Psoas muscle (tissue), 8 donors: ENCODE data around the gene TMEM8B. TPM values are rescaled to one million over a fixed set of nuclear protein-coding genes. Genes with fewer than 3 reads are reported as not detected.

ENCODE experiments used
- ATAC-seq, 4 donors: fragments of 200-7000 bp; cut with Tn5 transposase; one replicate each; pipeline ENCODE4 v1.9.1; 2020; ENCODE audit warnings: moderate library complexity in 3 of 4, mild to moderate bottlenecking in 2 of 4
- DNase-seq, 2 donors: peaks; one replicate each; pipeline ENCODE4 v3.0.0-alpha.2; 2020
- H3K27ac ChIP-seq: fragments of 200-600 bp; one replicate; pipeline ENCODE4 v1.8.0; 2022
- H3K27me3 ChIP-seq, 3 donors: fragments of 200-600 bp in 1 of 3; one replicate each; pipeline versions ENCODE4 v1.6.1 to v1.8.0; 2013 to 2022; ENCODE audit warnings: low read length in 2 of 3, mild to moderate bottlenecking in 2 of 3, moderate library complexity in 1 of 3; ENCODE audit not compliant: insufficient read depth in 3 of 3
- H3K36me3 ChIP-seq, 2 donors: fragments of 200-600 bp in 1 of 2; one replicate each; pipeline versions ENCODE4 v1.6.1 to v1.8.0; 2013 to 2022; ENCODE audit warnings: low read depth in 1 of 2, mild to moderate bottlenecking in 1 of 2, moderate library complexity in 1 of 2; ENCODE audit not compliant: insufficient read depth in 1 of 2
- H3K4me1 ChIP-seq: fragments of 200-600 bp; one replicate; pipeline ENCODE4 v1.8.0; 2022
- H3K4me3 ChIP-seq: fragments of 200-600 bp; one replicate; pipeline ENCODE4 v1.8.0; 2022; ENCODE audit warnings: mild to moderate bottlenecking
- H3K9me3 ChIP-seq: fragments of 200-600 bp; one replicate; pipeline ENCODE4 v1.8.0; 2022
- WGBS, 3 donors: extraction: QIAGEN DNeasy Blood & Tissue Kit; methylation state at CpG; one replicate each; pipeline versions ENCODE4 v1.1.6 to v1.1.7; 2013; 5-methylcytosine and 5-hydroxymethylcytosine counted together
- intact Hi-C, 2 donors: fragments of 100-400 bp; cut with DNase I; formaldehyde crosslinking; loops; one replicate each; pipeline versions ENCODE4 v1.11.0 to v1.14.2; 2022
- polyA plus RNA-seq, 3 donors: library from polyadenylated mRNA; stranded (reverse); fragments of 200-250 nt; gene quantifications; one replicate each; pipeline ENCODE4 v1.2.3, GENCODE V29; 2013
- total RNA-seq, 4 donors: library from RNA; stranded (reverse); fragmentation: NEBNext Ultra II Directional in 2 of 4; extraction: Animal tissue kit (Norgen Biotek cat#: 25700) in 2 of 4; gene quantifications; one replicate each; pipeline versions ENCODE4 v1.2.1 to v1.2.4, GENCODE V29; 2021 to 2023
- TF ChIP-seq, protein P1 (sequence below): fragments of 200-600 bp; IDR thresholded peaks from one replicate; pipeline ENCODE4 v1.8.0; 2022; ENCODE audit warnings: antibody characterized with exemption
- donor health status: healthy with polysubstance abuse.
- donor health status: DM: no; HTN: no; CAD: no; lungs with moderate emphysema.
- donor health status: Bipolar disorder and iron deficiency.
- donor health status: healthy.
- donor health status: DM: yes; HTN: yes; CAD: no.
- donor health status: DM: no; HTN: no; CAD: no.
- donor health status: DM: no; HTN: no; CAD: no.
- donor health status: DM: yes; HTN: yes; CAD: no.

Gene TMEM8B
- total and polyA plus RNA-seq, 7 donors, result 2.8 to 18.5 (median 8.9) TPM

DNA sequence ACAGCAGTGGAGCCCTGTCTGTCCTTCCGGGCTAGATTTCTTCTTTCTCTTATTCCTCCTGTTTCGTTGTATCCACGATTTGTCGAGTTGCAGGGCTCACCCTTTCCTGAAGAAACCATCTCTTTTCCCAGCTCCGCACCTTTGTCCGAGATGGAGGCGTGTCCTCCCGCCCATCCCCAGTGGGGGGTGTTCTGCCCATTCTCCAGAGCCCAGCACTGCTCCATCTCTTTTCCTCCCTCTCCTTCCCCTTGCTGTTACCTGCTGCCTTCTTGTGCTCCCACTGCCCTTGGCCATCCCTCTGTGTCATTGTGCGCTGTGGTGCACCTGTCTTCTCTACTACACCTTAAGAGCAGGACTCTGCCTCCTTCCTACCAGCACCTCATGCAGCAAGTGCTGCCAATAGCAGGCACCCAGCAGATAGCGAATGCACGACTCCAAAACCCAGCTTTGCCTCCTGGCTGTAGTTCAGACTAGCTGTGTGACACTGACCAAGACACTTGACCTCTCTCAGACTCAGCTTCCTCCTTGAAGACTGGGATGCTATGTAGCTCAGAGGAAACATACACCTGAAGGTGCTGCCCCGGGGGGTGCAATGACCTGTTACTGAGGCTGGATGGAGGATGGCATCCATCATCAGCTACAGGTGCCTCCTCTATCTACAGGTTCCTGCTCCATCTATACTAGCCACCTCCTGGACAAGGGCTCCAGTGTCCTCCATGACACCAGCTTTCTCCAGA, 32.3 kb downstream of the TMEM8B start:
- 62 to 65% (median 65%) methylated on average over 12 of the region's 12 CpGs for WGBS, 3 donors
- TF ChIP-seq, protein P1, sequence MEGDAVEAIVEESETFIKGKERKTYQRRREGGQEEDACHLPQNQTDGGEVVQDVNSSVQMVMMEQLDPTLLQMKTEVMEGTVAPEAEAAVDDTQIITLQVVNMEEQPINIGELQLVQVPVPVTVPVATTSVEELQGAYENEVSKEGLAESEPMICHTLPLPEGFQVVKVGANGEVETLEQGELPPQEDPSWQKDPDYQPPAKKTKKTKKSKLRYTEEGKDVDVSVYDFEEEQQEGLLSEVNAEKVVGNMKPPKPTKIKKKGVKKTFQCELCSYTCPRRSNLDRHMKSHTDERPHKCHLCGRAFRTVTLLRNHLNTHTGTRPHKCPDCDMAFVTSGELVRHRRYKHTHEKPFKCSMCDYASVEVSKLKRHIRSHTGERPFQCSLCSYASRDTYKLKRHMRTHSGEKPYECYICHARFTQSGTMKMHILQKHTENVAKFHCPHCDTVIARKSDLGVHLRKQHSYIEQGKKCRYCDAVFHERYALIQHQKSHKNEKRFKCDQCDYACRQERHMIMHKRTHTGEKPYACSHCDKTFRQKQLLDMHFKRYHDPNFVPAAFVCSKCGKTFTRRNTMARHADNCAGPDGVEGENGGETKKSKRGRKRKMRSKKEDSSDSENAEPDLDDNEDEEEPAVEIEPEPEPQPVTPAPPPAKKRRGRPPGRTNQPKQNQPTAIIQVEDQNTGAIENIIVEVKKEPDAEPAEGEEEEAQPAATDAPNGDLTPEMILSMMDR, result no peak
- intact Hi-C loops, result no loop called here

DNA sequence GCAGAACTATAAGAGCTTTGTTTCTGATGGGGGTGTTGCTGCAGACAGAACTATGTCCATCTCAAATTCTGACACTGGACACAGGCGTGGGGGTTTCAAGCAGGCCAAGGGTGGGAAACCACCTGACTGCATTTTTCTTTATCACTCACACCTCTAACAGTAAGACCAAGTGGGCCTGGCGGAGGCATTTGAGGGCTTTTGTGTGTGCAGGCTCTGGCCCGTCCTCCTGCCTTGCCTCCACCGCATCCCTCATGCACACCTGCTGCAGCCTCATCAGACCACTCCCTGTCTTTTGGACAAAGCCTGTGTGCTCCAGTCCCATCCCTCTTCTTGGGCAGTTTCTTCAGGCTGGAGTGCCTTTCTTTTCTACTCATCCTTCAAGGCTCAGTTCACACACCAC, 33.3 kb downstream of the TMEM8B start:
- no peak for ATAC-seq

More for the DNA sequence above, 32.3 kb downstream of the TMEM8B start:
- ATAC-seq (peak in 1 of 4 donors; percentile 10), DNase-seq (no peak)
- Histone ChIP-seq H3K36me3 (no peaks in the 10 kb centered on the region), H3K27me3 (peaks cover 0 to 9% (median 3%) of the 10 kb centered on the region in 3 donors), H3K4me1 (no peaks in the 10 kb centered on the region), H3K4me3 (no peak overlapping the region), H3K9me3 (no peaks in the 10 kb centered on the region), H3K27ac (no peak overlapping the region)

DNA sequence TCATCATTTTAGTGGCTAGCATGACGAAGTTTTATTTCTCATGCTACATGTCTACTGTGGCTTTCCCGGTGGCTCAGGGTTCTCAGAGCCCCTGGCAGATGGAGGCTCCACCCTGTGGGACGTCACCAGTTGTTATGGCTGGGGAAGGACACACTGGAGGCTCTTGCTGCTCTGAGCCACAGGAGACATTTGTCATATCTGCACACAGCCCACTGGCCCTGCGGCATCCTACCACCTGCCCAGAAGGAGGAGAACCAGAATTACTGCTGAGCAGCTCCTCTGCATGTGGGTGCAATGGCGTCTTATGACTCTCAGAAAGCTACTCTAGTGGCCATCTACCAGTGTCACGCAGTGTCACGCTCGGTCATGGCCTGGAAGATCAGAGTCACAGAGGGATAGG, 34.6 kb downstream of the TMEM8B start:
- intact Hi-C loops, result no loop called here
- 58 to 73% (median 64%) methylated on average over 8 of the region's 8 CpGs for WGBS, 3 donors
- no peaks in the 10 kb centered on the region for H3K4me1 ChIP-seq
- ATAC-seq (no peak), DNase-seq (no peak)
- peaks cover 0 to 15% (median 4%) of the 10 kb centered on the region in 3 donors for H3K27me3 ChIP-seq
- H3K9me3 ChIP-seq, result no peaks in the 10 kb centered on the region
- no peak overlapping the region for H3K27ac ChIP-seq
- no peak overlapping the region for H3K4me3 ChIP-seq
- no peaks in the 10 kb centered on the region for H3K36me3 ChIP-seq
- TF ChIP-seq, protein P1, result no peak

More for the DNA sequence above, 33.3 kb downstream of the TMEM8B start:
- no peaks in the 10 kb centered on the region for H3K4me1 ChIP-seq
- intact Hi-C loops, result no loop called here
- TF ChIP-seq, protein P1, result no peak
- H3K27ac ChIP-seq, result no peak overlapping the region
- no peaks in the 10 kb centered on the region for H3K9me3 ChIP-seq
- no peaks in the 10 kb centered on the region for H3K36me3 ChIP-seq
- WGBS, 3 donors, result 77 to 88% (median 82%) methylated on average over 4 of the region's 4 CpGs
- no peak for DNase-seq
- no peak overlapping the region for H3K4me3 ChIP-seq
- peaks cover 0 to 15% (median 3%) of the 10 kb centered on the region in 3 donors for H3K27me3 ChIP-seq

DNA sequence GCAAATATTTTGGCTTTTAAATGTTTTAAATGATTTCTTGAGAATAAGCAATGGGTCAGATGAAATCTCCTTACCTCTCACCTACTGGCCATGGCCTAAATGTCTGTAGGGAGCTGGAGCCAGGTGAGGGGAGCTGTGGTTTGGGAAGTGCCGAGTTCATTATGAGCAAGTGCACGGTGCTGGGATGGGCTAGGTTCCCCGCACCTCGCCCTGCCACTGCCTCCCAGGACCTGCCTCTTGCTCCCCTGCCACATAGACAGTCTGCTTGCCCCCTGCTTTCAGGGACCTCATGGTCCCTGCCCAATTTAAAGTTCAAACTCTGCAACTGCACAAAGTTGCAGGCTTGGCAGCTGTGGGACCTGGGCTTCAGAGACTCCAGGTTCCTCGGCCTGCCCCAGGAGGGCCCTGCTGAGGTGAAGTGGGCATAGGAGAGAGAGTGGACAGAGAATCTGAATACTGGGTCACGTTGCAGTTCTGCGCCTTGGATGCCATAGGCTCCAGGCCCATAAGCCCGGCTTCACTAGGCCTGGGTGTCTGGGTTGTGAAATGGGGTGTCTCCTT, 35.7 kb downstream of the TMEM8B start:
- intact Hi-C loops, result no loop called here
- ATAC-seq (no peak), DNase-seq (no peak)
- no peaks in the 10 kb centered on the region for H3K36me3 ChIP-seq
- H3K27me3 ChIP-seq, result peaks cover 0 to 15% (median 4%) of the 10 kb centered on the region in 3 donors
- no peak overlapping the region for H3K4me3 ChIP-seq
- H3K9me3 ChIP-seq, result no peaks in the 10 kb centered on the region
- WGBS, 3 donors, result 74 to 85% (median 85%) methylated on average over 8 of the region's 8 CpGs
- H3K27ac ChIP-seq, result no peak overlapping the region
- TF ChIP-seq, protein P1, result no peak
- no peaks in the 10 kb centered on the region for H3K4me1 ChIP-seq
